Measurements from ENCODE around the gene SRRT.

SRRT gene

GRCh38 chr7:100863406-100863950, 11.4 kb upstream of the SRRT start:
- Histone ChIP-seq H3K27ac (ENCODE audit: low read depth, low read length) (no peak overlapping the region), H4K20me1 (ENCODE audit: control insufficient read depth, insufficient read depth, low read depth, low read length) (no peaks in the 10 kb centered on the region), H3K9me3 (ENCODE audit: control insufficient read depth, insufficient read depth, low read length) (no peaks in the 10 kb centered on the region), H3F3A (ENCODE audit: control insufficient read depth, insufficient read depth) (0 out of 2 replicates have a peak, but pooled peaks cover 4% of the 10 kb centered on the region), H3K4me1 (ENCODE audit: control insufficient read depth, low read length) (peaks cover 33% of the 10 kb centered on the region), H3K36me3 (ENCODE audit: control insufficient read depth, low read length) (peaks cover 28% of the 10 kb centered on the region), H3K27me3 (ENCODE audit: control insufficient read depth, low read length) (no peaks in the 10 kb centered on the region), H3K79me2 (ENCODE audit: control insufficient read depth, low read length) (peaks cover 21% of the 10 kb centered on the region), H3K9me2 (replicated peaks; ENCODE audit: control insufficient read depth, low read length) (no peaks in the 10 kb centered on the region), H3K4me3 (ENCODE audit: low read length) (no peak overlapping the region), H3K4me2 (ENCODE audit: low read length) (no peak overlapping the region)
- TF ChIP-seq EZH2phosphoT487 (IDR thresholded peaks at IDR 0.05; ENCODE audit: borderline replicate concordance, low read length) = no peak
- TF ChIP-seq CTCF (IDR thresholded peaks at IDR 0.05; ENCODE audit: low read depth, low read length, poor library complexity, severe bottlenecking) = no peak

- TF ChIP-seq EZH2phosphoT487 (IDR thresholded peaks at IDR 0.05; ENCODE audit: borderline replicate concordance, low read length) (no peak), CTCF (IDR thresholded peaks at IDR 0.05; ENCODE audit: low read depth, low read length, poor library complexity, severe bottlenecking) (no peak)
- no peak overlapping the region for H3K4me2 ChIP-seq (ENCODE audit: low read length)
- peaks cover 34% of the 10 kb centered on the region for H3K36me3 ChIP-seq (ENCODE audit: control insufficient read depth, low read length)
- peaks cover 41% of the 10 kb centered on the region for H3K4me1 ChIP-seq (ENCODE audit: control insufficient read depth, low read length)
- no peak overlapping the region for H3K4me3 ChIP-seq (ENCODE audit: low read length)
- H3K79me2 ChIP-seq (ENCODE audit: control insufficient read depth, low read length) = peaks cover 30% of the 10 kb centered on the region
- no peaks in the 10 kb centered on the region for H4K20me1 ChIP-seq (ENCODE audit: control insufficient read depth, insufficient read depth, low read depth, low read length)
- no peaks in the 10 kb centered on the region for H3K27me3 ChIP-seq (ENCODE audit: control insufficient read depth, low read length)
- no peaks in the 10 kb centered on the region for H3K9me3 ChIP-seq (ENCODE audit: control insufficient read depth, insufficient read depth, low read length)
- H3K27ac ChIP-seq (ENCODE audit: low read depth, low read length) = no peak overlapping the region
- no peaks in the 10 kb centered on the region for H3K9me2 ChIP-seq (replicated peaks; ENCODE audit: control insufficient read depth, low read length)
- 0 out of 2 replicates have a peak, but pooled peaks cover 4% of the 10 kb centered on the region for H3F3A ChIP-seq (ENCODE audit: control insufficient read depth, insufficient read depth)
Measured at GRCh38 chr7:100864263-100864845, 10.5 kb upstream of the SRRT start.

GRCh38 chr7:100865372-100865911, 9.5 kb upstream of the SRRT start:
- Histone ChIP-seq H3K27me3 (ENCODE audit: control insufficient read depth, low read length) (no peaks in the 10 kb centered on the region), H3K4me3 (ENCODE audit: low read length) (no peak overlapping the region), H4K20me1 (ENCODE audit: control insufficient read depth, insufficient read depth, low read depth, low read length) (no peaks in the 10 kb centered on the region), H3K27ac (ENCODE audit: low read depth, low read length) (no peak overlapping the region), H3K36me3 (ENCODE audit: control insufficient read depth, low read length) (peaks cover 33% of the 10 kb centered on the region), H3K4me1 (ENCODE audit: control insufficient read depth, low read length) (peaks cover 42% of the 10 kb centered on the region), H3F3A (ENCODE audit: control insufficient read depth, insufficient read depth) (0 out of 2 replicates have a peak, but pooled peaks cover 4% of the 10 kb centered on the region), H3K9me3 (ENCODE audit: control insufficient read depth, insufficient read depth, low read length) (no peaks in the 10 kb centered on the region), H3K79me2 (ENCODE audit: control insufficient read depth, low read length) (peaks cover 36% of the 10 kb centered on the region), H3K9me2 (replicated peaks; ENCODE audit: control insufficient read depth, low read length) (no peaks in the 10 kb centered on the region), H3K4me2 (ENCODE audit: low read length) (0 out of 2 replicates have a peak overlapping the region, but pooled peaks have one; percentile 86)
- TF ChIP-seq EZH2phosphoT487 (IDR thresholded peaks at IDR 0.05; ENCODE audit: borderline replicate concordance, low read length) (no peak), CTCF (IDR thresholded peaks at IDR 0.05; ENCODE audit: low read depth, low read length, poor library complexity, severe bottlenecking) (peak; percentile 11)
